ENCODE results near the gene DNAAF1. TPM values are rescaled to one million over a fixed set of nuclear protein-coding genes. Genes with fewer than 3 reads are reported as not detected.

DNAAF1 gene
- total RNA-seq, 2 experiments from 2014 or later = not detected

DNA sequence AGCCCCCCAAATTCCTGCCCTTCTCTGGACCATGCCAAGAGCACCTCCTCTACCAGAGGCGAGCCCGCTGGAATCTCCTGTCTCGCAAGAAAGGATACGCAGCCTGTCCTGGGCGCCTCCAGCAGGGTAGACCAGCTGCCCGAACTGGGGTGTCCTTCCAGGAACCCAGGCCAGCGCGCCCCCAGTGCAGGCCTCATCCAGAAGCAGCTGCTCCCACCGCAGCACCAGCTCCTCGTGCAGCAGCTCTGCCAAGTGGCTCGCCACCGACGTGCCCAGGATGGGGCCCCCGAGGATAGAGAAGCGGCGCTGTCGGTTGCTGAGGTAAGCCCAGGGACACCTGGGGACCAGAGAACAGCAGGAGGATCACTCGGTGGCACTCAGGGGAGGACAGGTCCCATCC lies 37.0 kb downstream of the DNAAF1 start:
- intact Hi-C loops (cut with micrococcal nuclease) = no loop called here
- H3K9me3 Mint-ChIP-seq = no peaks in the 10 kb centered on the region
- CTCF ChIA-PET = interaction anchor here (0.6 kb wide), 1 partner anchor 1825 kb away, joined by 3 read pairs; no protein-coding TSS in a partner anchor
- no peak overlapping the region for H3K4me3 Mint-ChIP-seq
- no peak overlapping the region for H3K27ac Mint-ChIP-seq
- no peaks in the 10 kb centered on the region for H3K27me3 Mint-ChIP-seq (ENCODE audit: low read depth)
- peaks cover 10% of the 10 kb centered on the region for H3K36me3 Mint-ChIP-seq (ENCODE audit: low read depth)
- DNase-seq = no peak
- peaks cover 32% of the 10 kb centered on the region for H3K4me1 Mint-ChIP-seq (ENCODE audit: low read depth)

DNA sequence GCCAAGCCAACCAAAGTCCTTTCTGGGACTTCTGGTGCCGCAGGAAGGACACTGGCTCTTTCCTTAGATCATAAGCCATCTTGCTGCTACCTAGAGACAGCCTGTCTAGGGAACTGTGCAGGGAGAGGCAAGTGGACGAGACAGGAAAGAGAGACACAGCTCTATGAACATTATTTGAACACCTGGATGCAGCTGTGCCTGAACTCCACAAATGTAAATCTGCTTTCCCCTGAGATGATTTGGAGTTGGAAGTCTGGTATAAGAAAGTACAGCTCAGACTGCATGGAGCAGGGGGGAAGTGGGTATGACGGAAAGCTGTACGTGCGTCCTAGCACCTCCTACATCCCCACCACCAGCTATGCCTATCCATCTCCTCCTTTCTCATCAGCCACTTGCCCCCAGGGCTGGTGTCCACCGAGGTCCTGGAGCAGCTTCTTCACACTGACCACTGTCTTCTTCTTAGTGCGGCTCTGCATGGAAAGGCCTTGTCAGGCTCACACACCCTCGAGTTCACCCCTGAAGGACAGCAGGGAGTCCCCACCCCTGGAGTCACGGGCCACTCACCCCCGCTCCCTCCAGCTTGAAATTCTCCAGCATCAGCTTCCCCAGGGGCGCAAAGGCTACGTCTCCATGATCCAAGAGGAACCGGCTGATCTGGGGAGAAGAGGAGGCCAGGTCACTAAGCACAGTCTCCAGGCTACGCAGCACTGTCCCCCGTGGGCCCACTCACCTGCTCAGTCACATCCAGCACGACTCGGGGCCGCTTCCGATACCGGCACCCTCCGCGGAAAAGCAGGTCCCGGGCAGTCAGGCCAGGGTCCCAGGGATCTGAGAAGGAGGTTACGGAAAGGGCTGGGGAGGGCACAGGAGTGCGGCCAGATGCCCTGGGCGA lies 37.8 kb downstream of the DNAAF1 start:
- no peak overlapping the region for H3K27ac Mint-ChIP-seq
- DNase-seq = no peak
- peaks cover 8% of the 10 kb centered on the region for H3K36me3 Mint-ChIP-seq (ENCODE audit: low read depth)
- H3K4me1 Mint-ChIP-seq (ENCODE audit: low read depth) = peaks cover 27% of the 10 kb centered on the region
- intact Hi-C loops (cut with micrococcal nuclease) = no loop called here
- H3K27me3 Mint-ChIP-seq (ENCODE audit: low read depth) = no peaks in the 10 kb centered on the region
- no peaks in the 10 kb centered on the region for H3K9me3 Mint-ChIP-seq
- H3K4me3 Mint-ChIP-seq = no peak overlapping the region
- CTCF ChIA-PET = interaction anchor here (0.6 to 5.0 kb wide), 2 partner anchors 9 to 1824 kb away, joined by 3 to 43 read pairs; no protein-coding TSS in a partner anchor

DNA sequence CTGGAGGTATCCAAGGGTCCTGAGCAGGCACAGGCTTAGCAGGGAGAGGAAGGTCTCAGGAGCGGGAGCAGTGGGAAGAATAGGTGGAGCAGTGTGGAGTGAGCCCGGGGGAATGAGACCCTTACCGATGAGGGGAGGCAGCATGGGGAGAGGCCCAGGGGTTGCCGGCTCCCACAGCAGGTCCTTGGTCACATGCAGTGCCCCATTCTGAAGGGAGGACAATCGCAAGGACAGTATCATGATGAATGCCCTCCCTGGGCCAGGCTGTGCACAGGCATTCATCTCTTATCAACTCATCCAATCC lies 38.4 kb downstream of the DNAAF1 start:
- Mint-ChIP-seq H3K9me3 (no peaks in the 10 kb centered on the region), H3K27ac (no peak overlapping the region), H3K36me3 (ENCODE audit: low read depth) (peaks cover 7% of the 10 kb centered on the region), H3K4me3 (no peak overlapping the region), H3K4me1 (ENCODE audit: low read depth) (peaks cover 21% of the 10 kb centered on the region), H3K27me3 (ENCODE audit: low read depth) (no peaks in the 10 kb centered on the region)
- intact Hi-C loops (cut with micrococcal nuclease) = no loop called here
- DNase-seq = no peak
- CTCF ChIA-PET = interaction anchor here (5.0 kb wide), 1 partner anchor 9 kb away, joined by 43 read pairs; no protein-coding TSS in a partner anchor

DNA sequence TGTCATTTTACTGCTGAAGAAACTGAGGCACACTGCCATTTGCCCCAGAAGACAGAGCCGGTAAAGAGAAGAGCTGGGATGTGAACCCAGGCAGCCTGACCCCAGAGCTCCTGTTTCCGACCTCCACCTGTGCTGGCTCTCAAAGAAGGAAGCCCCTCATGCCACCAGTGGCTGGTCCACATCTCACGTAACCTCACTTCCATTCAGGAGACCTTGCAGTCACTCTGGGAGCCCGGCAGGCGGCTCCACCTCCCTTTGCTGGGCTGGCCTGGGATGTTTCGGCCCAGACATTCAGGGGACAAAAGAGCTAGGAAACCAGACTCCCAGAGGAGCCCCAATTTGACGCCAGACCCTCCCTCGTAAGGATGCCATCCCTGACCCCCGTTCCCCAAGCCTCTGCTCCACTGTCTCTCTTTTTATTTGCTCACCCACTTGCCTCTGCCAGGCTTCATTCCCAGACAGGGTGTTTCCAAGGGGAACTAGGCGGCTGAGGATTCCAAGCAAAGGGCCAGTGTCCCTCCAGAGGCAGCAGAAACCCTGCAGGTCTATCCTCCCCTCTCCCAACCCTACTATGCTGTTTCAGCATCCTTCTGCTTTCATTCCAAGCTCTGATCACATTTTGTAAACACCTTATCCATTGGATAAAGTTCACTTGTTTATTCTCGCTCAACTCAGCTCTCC lies 38.9 kb downstream of the DNAAF1 start:
- CTCF ChIA-PET = interaction anchor here (1.6 to 5.0 kb wide), 2 partner anchors 10 to 99 kb away, joined by 5 to 43 read pairs; no protein-coding TSS in a partner anchor
- no peak for DNase-seq
- Mint-ChIP-seq H3K4me3 (no peak overlapping the region), H3K27ac (peak overlapping the region; percentile 21), H3K27me3 (ENCODE audit: low read depth) (no peaks in the 10 kb centered on the region), H3K36me3 (ENCODE audit: low read depth) (peaks cover 7% of the 10 kb centered on the region), H3K4me1 (ENCODE audit: low read depth) (peaks cover 21% of the 10 kb centered on the region), H3K9me3 (no peaks in the 10 kb centered on the region)
- intact Hi-C loops (cut with micrococcal nuclease) = no loop called here

DNA sequence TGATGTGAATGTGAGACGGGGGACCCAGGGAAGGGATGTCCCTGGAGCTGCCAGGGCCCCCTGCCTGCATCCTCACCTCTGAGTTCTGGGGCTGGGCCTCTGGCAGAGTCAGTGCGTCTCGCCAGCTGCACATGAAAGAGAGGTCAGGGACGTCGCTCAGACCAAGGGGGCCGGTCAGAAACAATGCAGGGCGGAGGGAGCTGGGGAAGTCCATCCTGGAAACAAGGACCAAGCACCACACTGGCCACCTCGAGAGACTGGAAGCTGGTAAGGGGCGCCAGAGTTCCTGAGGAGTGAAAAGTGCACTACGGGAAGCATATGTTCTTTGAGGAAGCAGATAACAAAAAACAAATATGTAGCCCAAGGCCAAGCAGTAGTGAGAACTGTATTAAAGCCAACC lies 39.7 kb downstream of the DNAAF1 start:
- H3K4me3 Mint-ChIP-seq = peak overlapping the region; percentile 93
- CTCF ChIA-PET = interaction anchor here (0.8 to 5.0 kb wide), 3 partner anchors 11 to 100 kb away, joined by 3 to 43 read pairs (median 5); no protein-coding TSS in a partner anchor
- H3K4me1 Mint-ChIP-seq (ENCODE audit: low read depth) = peaks cover 21% of the 10 kb centered on the region
- no peaks in the 10 kb centered on the region for H3K9me3 Mint-ChIP-seq
- peak overlapping the region; percentile 6 for H3K27ac Mint-ChIP-seq
- intact Hi-C loops (cut with micrococcal nuclease) = no loop called here
- H3K36me3 Mint-ChIP-seq (ENCODE audit: low read depth) = peaks cover 7% of the 10 kb centered on the region
- no peak for DNase-seq
- no peaks in the 10 kb centered on the region for H3K27me3 Mint-ChIP-seq (ENCODE audit: low read depth)

DNA sequence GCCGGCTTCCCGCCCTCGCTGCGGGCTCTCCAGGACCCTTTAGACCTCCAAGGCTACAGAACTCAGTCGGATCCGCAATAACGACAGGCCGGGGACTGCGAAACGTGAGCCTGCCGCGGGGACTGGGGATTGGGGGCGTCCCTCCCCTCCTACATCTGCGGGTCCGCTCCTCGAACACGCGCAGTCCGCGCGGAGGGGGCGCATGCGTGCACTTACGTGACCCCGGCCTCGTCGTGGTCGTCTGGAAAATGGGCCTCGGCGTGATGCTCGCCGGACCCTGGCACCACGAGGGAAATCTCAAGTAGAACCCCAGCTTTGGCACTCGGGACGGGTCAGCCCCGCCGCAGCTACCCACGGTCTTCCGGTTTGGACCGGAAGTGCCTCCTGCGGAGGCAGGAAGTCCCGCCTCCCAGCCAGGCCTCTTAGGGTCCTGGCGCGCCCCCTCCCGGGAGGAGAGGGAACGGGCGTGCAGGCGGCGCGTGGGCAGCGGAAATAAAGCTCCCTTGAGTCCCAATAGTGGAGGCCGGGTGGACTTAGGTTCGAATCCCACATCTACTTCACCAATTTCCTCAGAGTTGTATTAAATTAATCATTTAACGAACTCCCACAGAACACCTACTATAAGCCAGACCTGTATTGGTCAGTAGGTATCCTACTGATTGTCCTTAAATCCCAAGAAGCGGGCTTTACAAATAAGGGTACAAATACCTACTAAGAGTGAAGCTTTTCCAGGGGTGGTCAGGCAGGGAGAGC lies 41.8 kb downstream of the DNAAF1 start, which contains the start of gene TAF1C:
Gene TAF1C (minus strand): TSS at position 373 of the 753 bp plus-strand sequence. CDS start 2,069 bp downstream, outside the sequence.
- H3K36me3 Mint-ChIP-seq (ENCODE audit: low read depth) = peaks cover 6% of the 10 kb centered on the region
- no peaks in the 10 kb centered on the region for H3K27me3 Mint-ChIP-seq (ENCODE audit: low read depth)
- intact Hi-C loops (cut with micrococcal nuclease) = loop anchor here (1.0 to 2.0 kb wide), 4 partner anchors 42 to 318 kb away; partner anchors contain the start of genes DNAAF1, HSDL1, MBTPS1 and MEAK7
- H3K4me3 Mint-ChIP-seq = peak within 1 kb of the TSS; percentile 93
- H3K27ac Mint-ChIP-seq = peak within 1 kb of the TSS; percentile 89
- DNase-seq = peak; percentile 94
- H3K9me3 Mint-ChIP-seq = no peaks in the 10 kb centered on the region
- CTCF ChIA-PET = interaction anchor here (0.6 to 5.0 kb wide), 29 partner anchors 8 to 1795 kb away, joined by 3 to 49 read pairs (median 4); partner anchors contain the start of genes DNAAF1, HSDL1 and MBTPS1
- H3K4me1 Mint-ChIP-seq (ENCODE audit: low read depth) = peaks cover 21% of the 10 kb centered on the region

DNA sequence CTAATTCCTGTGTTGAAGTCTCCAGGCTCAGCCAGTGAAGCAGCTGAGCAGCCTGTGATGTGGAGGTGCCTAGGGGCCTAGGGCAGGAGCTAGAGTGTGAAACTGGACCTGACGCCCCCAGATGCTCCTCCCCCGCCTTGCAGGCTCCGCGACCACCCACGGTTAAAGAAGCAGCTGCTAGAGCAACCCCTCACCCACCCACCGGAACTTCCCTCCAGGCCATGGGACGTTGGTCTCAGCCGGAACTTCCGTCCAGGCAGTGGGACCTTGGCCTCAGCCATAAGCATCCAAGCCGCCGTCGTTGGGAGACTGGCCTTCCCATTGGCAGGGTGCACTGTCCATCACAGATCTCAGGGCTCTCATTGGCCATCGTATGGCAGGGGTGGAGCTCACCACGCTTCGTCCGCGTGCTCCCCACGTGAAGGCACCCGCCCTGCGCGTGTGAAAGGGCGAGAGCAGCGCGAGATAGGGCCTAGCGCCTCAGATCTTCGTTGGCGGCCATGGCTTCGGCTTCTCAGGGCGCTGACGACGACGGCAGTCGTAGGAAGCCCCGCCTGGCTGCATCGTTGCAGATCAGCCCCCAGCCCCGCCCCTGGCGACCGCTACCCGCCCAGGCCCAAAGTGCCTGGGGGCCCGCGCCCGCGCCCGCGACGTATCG lies 45.8 kb downstream of the DNAAF1 start, which contains the start of gene ADAD2:
Gene ADAD2 (plus strand): TSS at position 427 of the 658 bp plus-strand sequence. CDS start 74 bp downstream, at position 501.
- peaks cover 21% of the 10 kb centered on the region for H3K4me1 Mint-ChIP-seq (ENCODE audit: low read depth)
- H3K27me3 Mint-ChIP-seq (ENCODE audit: low read depth) = no peaks in the 10 kb centered on the region
- no peak within 1 kb of the TSS for H3K4me3 Mint-ChIP-seq
- no peak for DNase-seq
- CTCF ChIA-PET = no interaction called here
- intact Hi-C loops (cut with micrococcal nuclease) = no loop called here
- no peak within 1 kb of the TSS for H3K27ac Mint-ChIP-seq
- no peaks in the 10 kb centered on the region for H3K9me3 Mint-ChIP-seq
- H3K36me3 Mint-ChIP-seq (ENCODE audit: low read depth) = peaks cover 2% of the 10 kb centered on the region

DNA sequence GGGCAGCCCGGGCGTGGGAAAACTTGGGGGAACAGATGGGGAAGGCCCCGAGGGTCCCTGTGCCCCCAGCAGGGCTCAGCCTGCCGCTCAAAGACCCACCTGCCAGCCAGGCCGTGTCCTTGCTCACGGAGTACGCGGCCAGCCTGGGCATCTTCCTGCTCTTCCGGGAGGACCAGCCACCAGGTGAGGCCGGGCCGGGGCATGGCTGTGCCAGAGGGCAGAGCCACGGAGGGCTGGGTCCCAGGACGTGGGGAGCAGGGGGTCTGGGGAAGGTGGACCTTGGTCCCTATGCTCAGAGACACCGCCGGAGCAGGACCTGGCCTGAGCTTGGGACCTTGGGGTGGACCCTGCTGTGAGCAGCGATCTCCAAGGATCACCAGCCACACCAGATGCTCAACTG lies 46.4 kb downstream of the DNAAF1 start:
- H3K36me3 Mint-ChIP-seq (ENCODE audit: low read depth) = peaks cover 2% of the 10 kb centered on the region
- intact Hi-C loops (cut with micrococcal nuclease) = no loop called here
- no peak overlapping the region for H3K4me3 Mint-ChIP-seq
- no peaks in the 10 kb centered on the region for H3K9me3 Mint-ChIP-seq
- H3K27ac Mint-ChIP-seq = no peak overlapping the region
- no peaks in the 10 kb centered on the region for H3K27me3 Mint-ChIP-seq (ENCODE audit: low read depth)
- CTCF ChIA-PET = no interaction called here
- DNase-seq = no peak
- H3K4me1 Mint-ChIP-seq (ENCODE audit: low read depth) = peaks cover 19% of the 10 kb centered on the region

DNA sequence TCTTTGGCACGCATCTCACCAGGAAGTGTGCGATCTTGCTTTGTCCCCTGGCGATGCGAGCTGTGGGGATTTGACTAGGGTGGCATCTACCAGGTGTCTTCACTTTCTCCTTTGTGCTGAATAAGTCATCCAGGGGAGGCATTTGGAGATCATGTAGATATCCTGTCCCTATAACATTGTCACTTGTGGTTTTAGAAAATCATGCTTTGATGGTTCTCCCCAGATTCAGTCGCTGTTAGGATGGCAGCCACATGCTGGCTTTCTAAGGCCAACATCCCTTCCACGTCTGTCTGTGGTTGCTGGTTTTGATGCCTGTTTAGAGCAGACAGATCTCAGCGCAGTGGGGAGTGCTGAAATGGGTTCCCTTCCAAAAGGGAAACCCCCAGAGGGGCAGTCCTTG lies 48.4 kb downstream of the DNAAF1 start:
- H3K4me3 Mint-ChIP-seq = peak overlapping the region; percentile 54
- H3K36me3 Mint-ChIP-seq (ENCODE audit: low read depth) = no peaks in the 10 kb centered on the region
- H3K27ac Mint-ChIP-seq = peak overlapping the region; percentile 25
- CTCF ChIA-PET = no interaction called here
- DNase-seq = peak; percentile 33
- intact Hi-C loops (cut with micrococcal nuclease) = no loop called here
- H3K27me3 Mint-ChIP-seq (ENCODE audit: low read depth) = no peaks in the 10 kb centered on the region
- no peaks in the 10 kb centered on the region for H3K9me3 Mint-ChIP-seq
- H3K4me1 Mint-ChIP-seq (ENCODE audit: low read depth) = peaks cover 17% of the 10 kb centered on the region

DNA sequence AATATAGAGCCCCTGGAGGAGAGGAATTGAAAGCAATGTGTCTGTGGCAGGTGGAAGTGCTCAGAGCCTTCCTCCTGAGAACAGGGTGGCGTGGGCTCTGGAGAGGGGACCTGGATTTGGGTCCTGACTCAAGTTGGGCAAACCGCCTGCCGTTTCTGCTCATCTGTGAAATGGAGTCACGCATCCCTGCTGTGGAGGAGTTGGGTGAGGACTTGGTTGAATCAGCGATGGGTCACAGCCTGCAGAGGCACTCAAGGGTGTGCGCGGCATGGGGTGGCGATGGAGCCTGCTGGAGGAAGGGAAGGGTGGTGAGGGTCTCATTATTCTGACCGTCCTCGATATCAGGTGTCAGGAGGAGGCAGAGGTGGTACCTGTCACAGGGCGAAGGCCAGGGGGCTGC lies 48.9 kb downstream of the DNAAF1 start:
- Mint-ChIP-seq H3K36me3 (ENCODE audit: low read depth) (no peaks in the 10 kb centered on the region), H3K9me3 (no peaks in the 10 kb centered on the region), H3K27me3 (ENCODE audit: low read depth) (no peaks in the 10 kb centered on the region), H3K4me1 (ENCODE audit: low read depth) (peaks cover 17% of the 10 kb centered on the region), H3K4me3 (peak overlapping the region; percentile 54), H3K27ac (no peak overlapping the region)
- DNase-seq = peak; percentile 28
- intact Hi-C loops (cut with micrococcal nuclease) = loop anchor here (2.0 kb wide), 1 partner anchor 313 kb away; no protein-coding TSS in a partner anchor
- CTCF ChIA-PET = interaction anchor here (1.4 kb wide), 1 partner anchor 113 kb away, joined by 3 read pairs; no protein-coding TSS in a partner anchor

DNA sequence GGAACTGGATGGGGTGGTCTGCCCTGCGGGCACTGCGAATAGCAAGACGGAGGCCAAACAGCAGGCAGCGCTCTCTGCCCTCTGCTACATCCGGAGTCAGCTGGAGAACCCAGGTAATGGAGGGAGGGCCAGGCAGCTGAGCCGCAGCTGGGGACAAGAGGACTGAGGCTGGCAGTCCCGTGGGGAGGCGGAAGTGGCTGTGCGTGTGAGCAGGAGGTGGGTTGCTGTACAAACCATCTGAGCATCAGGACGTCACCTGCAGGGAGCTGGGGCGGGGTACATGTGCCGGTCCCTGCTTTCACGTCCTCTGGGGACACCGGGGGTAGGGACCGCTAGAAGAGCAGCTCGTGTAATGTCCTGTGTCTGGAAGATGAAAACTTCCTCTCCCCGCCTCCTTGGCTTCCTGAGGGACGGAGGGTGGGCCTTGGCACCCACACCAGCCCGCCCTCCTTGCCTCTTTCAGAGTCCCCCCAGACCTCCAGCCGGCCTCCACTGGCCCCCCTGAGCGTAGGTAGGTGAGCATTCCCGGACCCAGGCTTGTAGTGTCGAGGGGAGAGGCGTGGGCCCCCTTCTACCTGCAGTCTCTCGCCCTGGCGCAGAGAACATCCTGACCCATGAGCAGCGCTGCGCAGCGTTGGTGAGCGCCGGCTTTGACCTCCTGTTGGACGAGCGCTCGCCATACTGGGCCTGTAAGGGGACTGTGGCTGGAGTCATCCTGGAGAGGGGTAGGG lies 49.5 kb downstream of the DNAAF1 start:
- H3K4me1 Mint-ChIP-seq (ENCODE audit: low read depth) = peaks cover 17% of the 10 kb centered on the region
- no peak overlapping the region for H3K27ac Mint-ChIP-seq
- intact Hi-C loops (cut with micrococcal nuclease) = loop anchor here (2.0 kb wide), 1 partner anchor 312 kb away; no protein-coding TSS in a partner anchor
- CTCF ChIA-PET = interaction anchor here (1.4 kb wide), 1 partner anchor 113 kb away, joined by 3 read pairs; no protein-coding TSS in a partner anchor
- H3K27me3 Mint-ChIP-seq (ENCODE audit: low read depth) = no peaks in the 10 kb centered on the region
- no peaks in the 10 kb centered on the region for H3K9me3 Mint-ChIP-seq
- no peaks in the 10 kb centered on the region for H3K36me3 Mint-ChIP-seq (ENCODE audit: low read depth)
- DNase-seq = peak; percentile 71
- peak overlapping the region; percentile 54 for H3K4me3 Mint-ChIP-seq

Data from activated naive CD4-positive, alpha-beta T cell treated with anti-CD3 and anti-CD28 coated beads for 36 hours (primary cell).